Measurements from ENCODE around the gene TNFRSF11A.
A peak's percentile ranks its signal among the peaks of the same experiment; 100 is the strongest.

TNFRSF11A gene

DNA sequence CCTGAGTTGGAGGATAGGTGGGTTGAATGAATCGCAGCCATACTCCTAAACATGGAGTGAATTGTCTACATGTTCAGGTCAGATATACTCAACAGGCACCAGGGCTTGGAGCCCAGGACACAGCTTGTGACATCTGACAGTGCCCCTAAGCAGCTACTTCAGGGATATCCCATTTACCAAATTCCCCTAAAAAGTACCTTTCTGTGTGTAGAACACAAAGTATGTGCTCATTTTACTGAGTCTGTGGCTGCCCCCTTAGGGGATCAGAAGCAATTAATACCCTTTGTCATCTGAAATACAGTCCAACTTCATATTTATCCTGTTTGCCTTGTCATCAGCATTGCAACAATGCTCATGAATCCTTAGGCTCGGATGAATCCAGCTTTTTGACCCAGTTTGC lies 20.8 kb downstream of the TNFRSF11A start:
- DNase-seq: no peak

- no peak for DNase-seq
Measured at GRCh38 chr18:62346333-62347088, 21.4 kb downstream of the TNFRSF11A start.

- peak in 1 of 2 donors; percentile 13 for DNase-seq
Measured at GRCh38 chr18:62347089-62347506, 22.0 kb downstream of the TNFRSF11A start.

DNA sequence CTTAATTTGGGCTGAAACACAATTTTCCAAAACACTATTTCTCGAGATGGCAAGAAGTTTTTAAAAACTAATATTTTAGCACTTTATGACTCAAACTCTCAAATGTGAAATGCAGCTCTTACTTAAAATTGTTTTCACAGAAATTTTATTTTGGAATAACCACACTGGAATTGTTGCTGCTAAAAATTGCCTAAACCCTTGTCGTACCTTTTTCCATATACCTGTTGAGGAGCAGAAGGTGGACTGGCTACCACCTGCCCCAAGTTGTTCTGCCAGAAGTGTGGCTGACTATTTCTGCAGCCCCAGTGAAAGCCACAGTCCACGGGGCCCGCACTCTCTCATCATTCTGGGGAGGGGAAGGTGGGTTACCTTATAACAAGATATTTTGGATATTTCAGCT lies 23.4 kb downstream of the TNFRSF11A start:
- no peak for DNase-seq

DNA sequence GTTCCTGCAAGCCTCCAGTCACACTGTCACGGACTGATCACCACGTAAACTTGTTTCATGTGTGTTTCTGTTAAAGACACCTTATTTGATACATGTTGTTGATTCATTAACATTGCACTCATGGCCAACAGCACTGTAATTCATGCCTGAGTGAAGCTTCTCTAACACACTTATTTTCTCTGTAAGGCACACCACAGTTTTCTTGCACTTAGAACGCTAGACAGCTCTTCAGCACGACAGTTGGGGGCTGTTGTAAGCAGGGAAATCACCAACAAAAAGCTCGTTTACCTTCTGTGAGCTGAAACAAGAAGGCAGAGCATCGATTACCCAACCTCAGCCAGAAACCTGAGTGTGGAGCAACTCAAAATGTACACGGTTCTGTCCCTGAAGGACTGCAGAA lies 28.1 kb downstream of the TNFRSF11A start:
- no peak for DNase-seq

DNA sequence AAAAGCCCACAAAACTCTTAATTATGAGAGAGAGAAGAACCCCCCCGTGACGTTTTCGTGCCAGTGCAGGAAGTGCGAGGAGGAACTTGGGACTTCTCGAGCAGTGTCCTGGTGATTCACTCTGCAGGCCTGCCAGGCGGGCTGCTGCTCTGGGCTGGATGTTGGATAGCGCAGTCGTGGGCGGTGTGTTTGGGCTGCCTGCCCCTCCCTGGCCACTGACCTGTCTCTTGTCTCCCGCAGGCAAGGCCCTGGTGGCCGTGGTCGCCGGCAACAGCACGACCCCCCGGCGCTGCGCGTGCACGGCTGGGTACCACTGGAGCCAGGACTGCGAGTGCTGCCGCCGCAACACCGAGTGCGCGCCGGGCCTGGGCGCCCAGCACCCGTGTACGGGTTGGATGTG lies 29.0 kb downstream of the TNFRSF11A start:
- DNase-seq: no peak

GRCh38 chr18:62357079-62357719 lies 32.1 kb downstream of the TNFRSF11A start:
- no peak for DNase-seq

GRCh38 chr18:62360805-62361204 lies 35.7 kb downstream of the TNFRSF11A start:
- no peak for DNase-seq

DNA sequence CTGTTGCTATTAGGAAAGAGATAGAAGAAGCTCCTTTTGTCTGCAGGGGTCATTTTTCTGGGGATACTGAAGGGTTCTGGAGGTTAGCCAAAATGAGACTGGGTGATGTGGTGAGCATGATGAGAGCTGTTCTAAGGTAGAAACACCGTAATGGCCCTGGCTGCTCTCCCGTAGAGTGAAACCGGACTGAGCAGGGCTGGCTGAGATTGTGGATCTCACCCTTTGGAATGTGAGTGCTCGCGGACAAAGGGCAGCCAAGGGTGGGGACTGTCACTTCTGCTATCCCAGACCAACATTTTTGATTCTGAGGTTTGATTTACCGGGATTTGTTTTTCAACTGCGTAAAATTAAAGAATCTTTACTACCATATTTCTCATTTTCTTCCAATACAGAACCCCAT lies 36.2 kb downstream of the TNFRSF11A start:
- DNase-seq: no peak

DNA sequence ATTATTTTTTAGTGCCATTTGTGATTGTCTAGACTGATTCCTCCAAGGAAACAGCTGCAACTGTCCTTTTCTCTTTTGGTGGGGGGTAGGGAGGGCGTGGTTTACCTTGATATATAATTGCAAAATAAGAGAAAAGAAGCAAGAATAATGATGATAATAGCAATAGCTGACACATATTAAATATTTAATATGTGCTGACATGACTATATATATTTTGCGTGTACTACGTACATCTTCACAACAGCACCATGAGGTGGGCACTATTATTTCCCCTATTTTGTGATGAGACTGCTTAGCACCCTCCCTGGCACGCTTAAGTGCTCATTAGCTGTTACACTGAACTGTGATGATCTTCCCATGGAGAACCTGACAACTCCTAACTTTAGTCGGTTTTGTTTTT lies 39.4 kb downstream of the TNFRSF11A start:
- no peak for DNase-seq

DNA sequence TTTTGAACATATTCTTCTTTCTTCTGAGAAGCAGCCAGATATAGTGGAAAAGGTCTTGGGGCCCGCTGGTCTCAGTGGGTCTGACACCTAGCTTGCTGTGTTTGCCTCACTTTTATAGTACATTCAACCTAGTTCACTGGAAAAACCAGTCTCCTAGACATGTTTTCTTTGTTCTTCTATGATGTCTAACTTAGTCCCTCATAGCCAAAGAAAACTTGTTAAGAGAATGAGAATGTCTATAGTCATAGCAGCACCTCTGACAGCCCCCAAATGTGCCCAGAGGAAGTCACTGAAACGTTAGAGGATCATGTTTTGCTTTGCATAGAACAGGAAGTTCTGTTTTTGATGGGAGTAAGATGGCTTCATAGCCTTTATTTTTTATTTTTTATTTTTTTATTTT lies 40.3 kb downstream of the TNFRSF11A start:
- peak in 1 of 2 donors; percentile 9 for DNase-seq

- DNase-seq: no peak
Measured at GRCh38 chr18:62366992-62367391, 41.9 kb downstream of the TNFRSF11A start.

DNA sequence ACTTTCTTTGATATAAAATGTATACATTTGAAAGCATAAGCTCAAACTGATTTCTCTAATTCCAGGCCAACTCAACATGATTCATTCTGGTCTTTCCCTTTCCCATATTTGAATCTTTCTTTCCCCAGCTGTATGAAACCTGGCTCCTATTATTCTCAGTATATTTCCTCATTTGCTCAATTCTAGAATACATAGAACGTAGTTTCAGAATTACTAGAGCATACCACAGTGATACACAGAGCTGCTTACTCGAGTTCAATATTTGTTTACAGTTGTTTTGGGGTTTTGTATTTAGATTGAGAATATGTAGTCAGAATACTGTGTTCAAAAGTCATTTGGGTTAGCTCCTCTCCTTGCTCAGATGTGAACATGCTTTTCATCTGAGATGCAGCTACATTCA lies 43.0 kb downstream of the TNFRSF11A start:
- no peak for DNase-seq

GRCh38 chr18:62369129-62369644 lies 44.1 kb downstream of the TNFRSF11A start:
- DNase-seq: no peak

DNA sequence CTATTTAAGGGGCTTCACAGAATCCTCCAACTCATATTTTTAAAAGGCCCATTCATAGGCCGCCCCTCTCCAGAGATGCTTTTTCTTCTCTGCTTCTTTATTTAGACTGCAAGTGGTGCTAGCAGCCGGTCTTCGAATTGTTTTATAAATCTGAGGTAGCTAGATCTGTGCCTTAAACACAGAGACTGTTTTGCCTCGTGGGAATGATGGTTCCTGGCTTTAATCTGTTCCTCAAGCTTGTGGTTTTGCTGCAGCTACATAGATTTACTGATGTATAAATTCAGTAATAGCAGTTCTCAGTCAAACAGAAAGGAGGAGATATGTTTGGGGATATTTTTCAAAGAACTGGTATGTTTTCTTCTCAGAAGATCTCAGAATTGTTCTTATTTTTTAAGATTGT lies 45.3 kb downstream of the TNFRSF11A start:
- no peak for DNase-seq

- DNase-seq: no peak
Measured at GRCh38 chr18:62371436-62371835, 46.3 kb downstream of the TNFRSF11A start.

DNA sequence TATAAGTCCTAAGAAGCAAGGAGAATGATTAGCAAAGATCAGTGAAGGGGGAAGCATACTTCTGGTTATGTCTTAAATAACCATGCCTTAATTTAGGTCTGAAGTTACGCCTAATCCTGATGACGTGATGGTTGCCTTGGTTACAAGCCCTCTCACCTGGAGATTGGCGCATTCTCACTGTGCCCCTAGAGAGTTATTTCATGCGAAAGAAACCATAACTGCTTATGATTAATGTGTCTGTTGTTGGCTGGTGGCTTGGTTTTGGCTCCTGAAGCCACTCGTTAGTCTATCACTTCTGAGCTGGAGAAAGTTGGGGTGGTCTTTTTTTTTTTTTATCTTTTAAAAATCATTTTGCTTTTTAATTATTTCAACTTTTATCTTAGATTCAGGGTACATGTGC lies 47.0 kb downstream of the TNFRSF11A start:
- DNase-seq: no peak

GRCh38 chr18:62372882-62373281 lies 47.8 kb downstream of the TNFRSF11A start:
- no peak for DNase-seq

- no peak for DNase-seq
Measured at GRCh38 chr18:62374410-62374965, 49.4 kb downstream of the TNFRSF11A start.

- DNase-seq: no peak
Measured at GRCh38 chr18:62377131-62377807, 52.2 kb downstream of the TNFRSF11A start.

DNA sequence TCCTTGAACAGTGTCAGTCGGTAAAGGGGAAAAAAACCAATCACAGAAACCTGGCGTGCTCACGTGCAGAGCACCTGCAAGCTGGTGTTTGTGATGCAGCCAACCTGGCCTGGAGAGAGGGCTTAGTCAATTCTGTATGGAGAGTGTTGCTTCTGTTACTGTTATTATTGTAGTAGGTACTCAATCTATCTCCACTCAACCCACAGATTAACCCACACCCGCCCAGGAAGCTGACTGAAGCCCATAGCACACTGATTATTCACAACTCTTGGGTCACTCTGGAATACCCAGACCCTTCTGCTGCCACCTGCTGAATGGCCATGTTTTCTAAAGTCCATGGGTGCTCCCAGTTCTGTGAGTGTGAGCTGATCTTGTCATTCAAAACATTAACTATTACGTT lies 53.9 kb downstream of the TNFRSF11A start:
- DNase-seq: no peak

DNA sequence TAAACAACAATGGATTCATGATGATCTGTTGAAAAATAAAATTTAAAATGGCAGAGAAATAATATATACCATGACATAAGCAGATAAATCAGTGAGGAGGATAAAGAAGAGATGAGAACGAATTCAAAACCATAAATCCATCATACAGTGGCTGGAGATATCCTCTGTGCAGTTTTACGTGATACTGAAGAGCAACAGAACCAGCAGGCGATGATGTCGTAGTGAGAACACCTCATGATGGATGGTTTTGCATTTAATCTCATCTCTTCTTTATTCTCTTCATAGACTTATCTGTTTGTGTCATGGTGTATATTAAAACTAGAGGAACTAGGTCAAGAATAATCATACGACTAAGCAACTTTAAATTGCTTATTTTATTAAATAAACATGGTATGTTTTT lies 56.3 kb downstream of the TNFRSF11A start:
- DNase-seq: no peak

- no peak for DNase-seq
Measured at GRCh38 chr18:62384068-62384467, 59.0 kb downstream of the TNFRSF11A start.
